Lung (tissue), 12 donors: ENCODE measurements around the gene SCRN2. TPM values are rescaled to one million over a fixed set of nuclear protein-coding genes. Genes with fewer than 3 reads are reported as not detected.

Experiments
- ATAC-seq: fragments of 200-7000 bp; cut with Tn5 transposase; one replicate; pipeline ENCODE4 v1.9.1; 2020; ENCODE audit warnings: moderate number of reproducible peaks; ENCODE audit not compliant: insufficient read depth, low FRiP score
- DNase-seq, 3 donors: peaks; one replicate each; pipeline ENCODE4 v3.0.0-alpha.2; 2013 to 2017
- H3K27ac ChIP-seq, 2 donors: one replicate each; pipeline ENCODE4 v1.5.1; 2013; ENCODE audit warnings: mild to moderate bottlenecking in 2 of 2, moderate library complexity in 2 of 2, control low read depth in 1 of 2, inconsistent platforms in 1 of 2, low read depth in 1 of 2, low read length in 1 of 2
- H3K27me3 ChIP-seq, 3 donors: one replicate each; pipeline ENCODE4 v1.5.1; 2013; ENCODE audit warnings: low read length in 2 of 3; ENCODE audit not compliant: control insufficient read depth in 3 of 3, insufficient read depth in 3 of 3
- H3K36me3 ChIP-seq, 4 donors: one replicate each; pipeline ENCODE4 v1.5.1; 2013; ENCODE audit warnings: low read length in 4 of 4, mild to moderate bottlenecking in 1 of 4, moderate library complexity in 1 of 4; ENCODE audit not compliant: control insufficient read depth in 4 of 4, insufficient read depth in 4 of 4
- H3K4me1 ChIP-seq, 5 donors: one replicate each; pipeline ENCODE4 v1.5.1; 2013; ENCODE audit warnings: low read length in 5 of 5, mild to moderate bottlenecking in 2 of 5, moderate library complexity in 1 of 5; ENCODE audit not compliant: control insufficient read depth in 5 of 5, insufficient read depth in 5 of 5
- H3K4me3 ChIP-seq: one replicate; pipeline ENCODE4 v1.5.1; 2013; ENCODE audit warnings: mild to moderate bottlenecking, control low read depth, moderate library complexity
- H3K9ac ChIP-seq, 2 donors: one replicate each; pipeline ENCODE4 v1.5.1; 2013; ENCODE audit warnings: low read length in 2 of 2, control low read depth in 1 of 2; ENCODE audit not compliant: insufficient read depth in 1 of 2
- H3K9me3 ChIP-seq, 4 donors: one replicate each; pipeline ENCODE4 v1.5.1; 2013; ENCODE audit warnings: low read length in 3 of 4, mild to moderate bottlenecking in 1 of 4, moderate library complexity in 1 of 4; ENCODE audit not compliant: control insufficient read depth in 4 of 4, insufficient read depth in 3 of 4
- CTCF ChIP-seq: IDR thresholded peaks from 2 replicates; pipeline ENCODE4 v1.5.1; 2012; ENCODE audit warnings: mild to moderate bottlenecking; ENCODE audit errors: control extremely low read depth, extremely low read depth
- WGBS, 2 donors: extraction: QIAGEN DNeasy Blood & Tissue Kit; methylation state at CpG; one replicate each; pipeline ENCODE4 v1.1.7; 2013; 5-methylcytosine and 5-hydroxymethylcytosine counted together
- polyA plus RNA-seq, 2 donors: library from polyadenylated mRNA; stranded (reverse); fragments of 200-250 nt; gene quantifications; one replicate each; pipeline ENCODE4 v1.2.1, GENCODE V29; 2013
- total RNA-seq, 2 donors: library from RNA; depleted of rRNA in 1 of 2; stranded (reverse); fragments of >200 nt in 1 of 2; gene quantifications; one replicate each; pipeline ENCODE4 v1.2.1, GENCODE V29; 2014 to 2021
- donor health status: control.
- donor health status: control.
- donor health status: Bipolar disorder and iron deficiency.
- donor health status: healthy.
- donor health status: DM: yes; HTN: yes; CAD: no.

Gene SCRN2
- total and polyA plus RNA-seq, 4 donors = 22.8 to 61.7 (median 32.2) TPM

- Histone ChIP-seq H3K9ac (no peak overlapping the region), H3K27ac (no peak overlapping the region), H3K9me3 (no peaks in the 10 kb centered on the region), H3K36me3 (no peaks in the 10 kb centered on the region), H3K27me3 (no peaks in the 10 kb centered on the region), H3K4me1 (peaks cover 0 to 35% (median 16%) of the 10 kb centered on the region in 5 donors), H3K4me3 (no peak overlapping the region)
- no peak for TF ChIP-seq CTCF
- 47 to 59% methylated on average over 2 of the region's 2 CpGs for WGBS, 2 donors
- ATAC-seq (no peak), DNase-seq (no peak)
Observed at GRCh38 chr17:47879028-47879585, 38.0 kb upstream of the SCRN2 start.

DNA sequence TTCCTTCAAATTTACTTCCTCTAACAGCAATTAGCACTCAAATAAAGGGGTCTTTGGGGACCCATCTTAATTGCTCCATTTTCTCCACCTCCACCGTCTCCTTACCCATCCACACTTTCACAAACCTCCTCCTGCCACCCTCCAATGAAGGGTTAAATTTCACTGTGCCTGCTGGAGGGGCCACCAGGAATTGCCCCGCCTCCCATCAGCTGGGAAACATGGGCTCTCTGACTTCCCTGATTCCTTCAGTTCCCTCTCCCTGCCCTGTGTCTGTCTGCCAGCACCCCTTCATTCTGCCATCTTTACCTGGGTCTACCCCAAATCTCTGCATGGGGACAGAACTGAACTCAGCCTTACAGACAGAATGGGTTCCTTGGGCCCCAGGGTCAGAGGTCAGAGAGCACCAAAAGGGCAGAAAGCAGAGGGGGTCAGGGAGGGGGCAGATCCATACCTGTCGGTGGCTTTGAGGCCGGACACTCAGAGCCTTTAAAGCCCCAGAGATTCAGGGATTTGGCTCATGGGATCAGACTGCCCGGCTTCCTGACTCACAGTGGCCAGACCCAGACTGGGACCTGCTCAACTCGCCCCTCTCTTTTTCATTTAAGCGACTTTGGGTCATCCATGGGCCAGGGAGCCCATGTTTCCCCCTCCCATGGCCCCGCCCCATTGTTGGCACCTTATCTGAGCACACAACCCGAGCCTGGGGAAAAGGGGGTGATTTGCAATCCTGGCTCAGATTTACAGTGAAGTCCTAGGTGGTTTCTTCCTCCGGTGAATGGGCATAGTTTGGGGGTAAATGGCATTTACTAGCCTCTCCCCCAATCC lies 37.3 kb upstream of the SCRN2 start:
- TF ChIP-seq CTCF = no peak
- no peak for DNase-seq
- Histone ChIP-seq H3K36me3 (no peaks in the 10 kb centered on the region), H3K4me3 (no peak overlapping the region), H3K4me1 (peaks cover 0 to 28% (median 16%) of the 10 kb centered on the region in 5 donors), H3K27me3 (no peaks in the 10 kb centered on the region), H3K27ac (no peak overlapping the region), H3K9me3 (no peaks in the 10 kb centered on the region), H3K9ac (no peak overlapping the region)
- no peak for ATAC-seq
- WGBS, 2 donors = 66 to 80% methylated on average over 10 of the region's 10 CpGs

GRCh38 chr17:47877368-47878034 lies 36.4 kb upstream of the SCRN2 start:
- Histone ChIP-seq H3K9ac (no peak overlapping the region), H3K27ac (peak overlapping the region in 1 of 2 donors; percentile 32), H3K4me1 (peaks cover 0 to 32% (median 12%) of the 10 kb centered on the region in 5 donors), H3K27me3 (no peaks in the 10 kb centered on the region), H3K36me3 (no peaks in the 10 kb centered on the region), H3K9me3 (no peaks in the 10 kb centered on the region), H3K4me3 (no peak overlapping the region)
- no peak for ATAC-seq
- WGBS, 2 donors = 54 to 56% methylated on average over 8 to 9 of the region's 9 CpGs
- no peak for TF ChIP-seq CTCF
- peak; percentile 32 to 71 (median 46) for DNase-seq
